Mesothelial cell of epicardium (in vitro differentiated cells): ENCODE results near the gene NPTXR. TPM values are rescaled to one million over a fixed set of nuclear protein-coding genes. Genes with fewer than 3 reads are reported as not detected.

ENCODE experiments used
- DNase-seq, 2 experiments: peaks; one replicate each; pipeline ENCODE4 v3.0.0; 2021; ENCODE audit warnings: low spot score in 2 of 2; ENCODE audit not compliant: unreplicated experiment in 2 of 2
- H3K27ac Mint-ChIP-seq: 2 replicates; pipeline ENCODE4 v1.8.0; 2021; ENCODE audit warnings: mixed read lengths
- H3K27me3 Mint-ChIP-seq: 2 replicates; pipeline ENCODE4 v1.8.0; 2021; ENCODE audit warnings: low read depth, mixed read lengths
- H3K36me3 Mint-ChIP-seq: 2 replicates; pipeline ENCODE4 v1.8.0; 2021; ENCODE audit warnings: mixed read lengths
- H3K4me1 Mint-ChIP-seq: 2 replicates; pipeline ENCODE4 v1.8.0; 2021; ENCODE audit warnings: mixed read lengths
- H3K4me3 Mint-ChIP-seq: 2 replicates; pipeline ENCODE4 v1.8.0; 2021; ENCODE audit warnings: mild to moderate bottlenecking, moderate library complexity, mixed read lengths
- H3K9me3 Mint-ChIP-seq: 2 replicates; pipeline ENCODE4 v1.8.0; 2021; ENCODE audit warnings: mixed read lengths
- total RNA-seq: library from RNA; stranded (reverse); gene quantifications from 3 replicates; pipeline ENCODE4 v1.2.1, GENCODE V29; 2021
- TF ChIP-seq, protein P1 (sequence below): fragments of 200-600 bp; sonication (generic); IDR thresholded peaks from one replicate; pipeline ENCODE4 v1.5.0; 2021; ENCODE audit warnings: antibody characterized with exemption; ENCODE audit not compliant: unreplicated experiment

NPTXR gene
- total RNA-seq, 1 donor from 2014 or later, result 10.1 TPM

DNA sequence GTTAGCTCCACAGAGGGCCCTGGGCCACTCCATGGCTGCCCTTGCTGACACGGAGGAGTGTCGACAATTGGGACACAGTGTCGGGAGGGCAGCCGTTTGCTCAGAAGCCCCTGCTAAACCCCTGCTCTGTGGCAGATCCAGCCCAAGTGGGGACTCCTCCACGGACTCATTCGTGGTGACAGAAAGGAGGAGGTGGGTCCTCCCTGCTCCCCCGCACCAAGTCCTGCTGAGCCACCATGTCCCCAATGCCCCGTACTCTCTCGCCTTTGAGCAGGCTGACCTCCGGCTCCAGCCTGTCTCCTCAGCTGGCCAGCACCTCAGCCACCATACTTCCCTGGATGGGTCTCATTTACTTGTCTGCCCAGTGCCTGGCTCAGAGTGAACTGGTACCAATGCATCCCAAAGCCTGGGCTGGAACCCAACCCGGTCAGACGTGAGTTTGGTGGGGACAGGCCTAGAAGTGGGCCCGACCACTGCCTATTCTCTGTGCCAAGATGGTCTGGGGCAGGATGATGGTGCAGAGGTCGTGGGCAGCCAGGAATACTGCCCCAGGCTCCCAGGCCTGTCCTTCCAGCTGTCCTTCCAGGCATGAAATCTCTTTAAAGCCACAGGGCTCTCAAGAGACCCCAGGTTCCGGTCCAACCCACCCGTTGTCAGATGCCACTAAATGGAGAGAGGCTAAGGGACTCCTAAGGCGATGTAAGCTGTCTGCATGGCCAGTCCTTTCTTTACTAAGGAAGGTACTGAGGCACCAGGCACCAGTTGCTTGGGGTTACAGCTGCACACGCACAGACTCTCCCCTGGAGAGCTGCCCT is 23.9 kb upstream of the NPTXR start:
- H3K27me3 Mint-ChIP-seq, result no peaks in the 10 kb centered on the region
- TF ChIP-seq, protein P1, sequence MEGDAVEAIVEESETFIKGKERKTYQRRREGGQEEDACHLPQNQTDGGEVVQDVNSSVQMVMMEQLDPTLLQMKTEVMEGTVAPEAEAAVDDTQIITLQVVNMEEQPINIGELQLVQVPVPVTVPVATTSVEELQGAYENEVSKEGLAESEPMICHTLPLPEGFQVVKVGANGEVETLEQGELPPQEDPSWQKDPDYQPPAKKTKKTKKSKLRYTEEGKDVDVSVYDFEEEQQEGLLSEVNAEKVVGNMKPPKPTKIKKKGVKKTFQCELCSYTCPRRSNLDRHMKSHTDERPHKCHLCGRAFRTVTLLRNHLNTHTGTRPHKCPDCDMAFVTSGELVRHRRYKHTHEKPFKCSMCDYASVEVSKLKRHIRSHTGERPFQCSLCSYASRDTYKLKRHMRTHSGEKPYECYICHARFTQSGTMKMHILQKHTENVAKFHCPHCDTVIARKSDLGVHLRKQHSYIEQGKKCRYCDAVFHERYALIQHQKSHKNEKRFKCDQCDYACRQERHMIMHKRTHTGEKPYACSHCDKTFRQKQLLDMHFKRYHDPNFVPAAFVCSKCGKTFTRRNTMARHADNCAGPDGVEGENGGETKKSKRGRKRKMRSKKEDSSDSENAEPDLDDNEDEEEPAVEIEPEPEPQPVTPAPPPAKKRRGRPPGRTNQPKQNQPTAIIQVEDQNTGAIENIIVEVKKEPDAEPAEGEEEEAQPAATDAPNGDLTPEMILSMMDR, result no peak
- no peak overlapping the region for H3K4me3 Mint-ChIP-seq
- H3K36me3 Mint-ChIP-seq, result peaks cover 2% of the 10 kb centered on the region
- H3K4me1 Mint-ChIP-seq, result peaks cover 23% of the 10 kb centered on the region
- H3K9me3 Mint-ChIP-seq, result no peaks in the 10 kb centered on the region
- DNase-seq, result no peak
- no peak overlapping the region for H3K27ac Mint-ChIP-seq

DNA sequence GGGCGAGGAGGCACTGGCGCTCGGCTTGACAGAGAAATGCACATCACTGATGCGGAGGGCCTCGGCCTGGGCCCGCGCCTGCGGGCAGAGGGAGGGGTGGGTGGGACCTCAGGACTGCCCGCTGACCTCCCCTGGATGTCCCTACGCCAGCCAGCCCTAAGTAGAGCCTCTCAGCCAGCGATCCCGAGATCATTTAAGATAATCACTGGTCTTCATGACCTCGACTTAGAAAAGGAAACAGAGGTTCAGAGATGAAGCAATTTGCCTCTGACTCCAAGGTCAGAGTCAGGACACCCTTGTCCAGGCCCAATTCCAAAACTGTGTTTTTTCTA is 23.3 kb upstream of the NPTXR start:
- Mint-ChIP-seq H3K27me3 (no peaks in the 10 kb centered on the region), H3K4me1 (peaks cover 23% of the 10 kb centered on the region)

DNA sequence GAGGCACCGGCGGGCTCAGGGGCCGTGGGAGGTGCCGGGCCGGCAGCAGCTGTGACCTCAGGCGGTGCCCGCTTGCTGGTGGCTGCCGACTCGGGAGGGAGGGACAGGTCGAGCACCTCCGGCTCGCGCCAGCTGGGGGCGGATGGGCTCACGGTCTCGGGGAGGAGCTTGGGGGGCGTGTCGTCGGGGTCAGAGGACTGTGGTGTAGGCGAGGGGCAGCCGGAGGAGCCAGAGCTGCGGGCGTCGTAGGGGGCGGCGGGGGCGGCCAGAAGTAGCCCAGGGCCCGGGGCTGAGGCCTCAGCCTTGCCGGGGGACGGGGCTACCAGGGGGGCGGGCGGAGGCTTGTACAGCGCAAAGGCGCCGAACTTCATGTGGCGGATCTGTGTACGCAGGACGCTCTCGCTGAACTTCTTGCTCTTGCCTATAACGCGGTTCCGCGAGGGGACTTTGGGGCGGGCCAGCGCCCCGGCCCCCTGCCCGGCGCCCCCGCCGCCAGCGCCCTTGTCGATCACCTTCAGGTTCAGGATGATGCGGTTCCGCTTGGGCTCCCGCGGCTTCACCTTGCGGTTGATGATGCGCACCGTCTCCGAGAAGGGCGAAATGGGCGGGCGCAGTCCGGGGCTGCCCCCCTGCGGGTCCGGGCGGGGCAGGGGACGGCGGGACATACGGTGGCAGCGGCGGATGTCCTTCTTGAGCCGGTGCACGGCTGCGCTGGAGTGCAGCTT is 22.7 kb upstream of the NPTXR start:
- Mint-ChIP-seq H3K4me3 (no peak overlapping the region), H3K4me1 (peaks cover 23% of the 10 kb centered on the region), H3K27me3 (no peaks in the 10 kb centered on the region), H3K36me3 (peaks cover 2% of the 10 kb centered on the region), H3K27ac (no peak overlapping the region), H3K9me3 (no peaks in the 10 kb centered on the region)
- TF ChIP-seq, protein P1, result no peak
- DNase-seq, result no peak

More for the DNA sequence above, 23.3 kb upstream of the NPTXR start:
- H3K36me3 Mint-ChIP-seq, result peaks cover 2% of the 10 kb centered on the region
- no peak overlapping the region for H3K27ac Mint-ChIP-seq
- no peak overlapping the region for H3K4me3 Mint-ChIP-seq
- DNase-seq, result no peak
- TF ChIP-seq, protein P1, result no peak
- no peaks in the 10 kb centered on the region for H3K9me3 Mint-ChIP-seq

- TF ChIP-seq, protein P1, result no peak
- no peak overlapping the region for H3K4me3 Mint-ChIP-seq
- no peaks in the 10 kb centered on the region for H3K9me3 Mint-ChIP-seq
- DNase-seq, result no peak
- H3K27ac Mint-ChIP-seq, result no peak overlapping the region
- H3K27me3 Mint-ChIP-seq, result no peaks in the 10 kb centered on the region
- H3K36me3 Mint-ChIP-seq, result peaks cover 2% of the 10 kb centered on the region
- H3K4me1 Mint-ChIP-seq, result peaks cover 20% of the 10 kb centered on the region
These were observed 22.2 kb upstream of the NPTXR start for GRCh38 chr22:38866024-38866398.

DNA sequence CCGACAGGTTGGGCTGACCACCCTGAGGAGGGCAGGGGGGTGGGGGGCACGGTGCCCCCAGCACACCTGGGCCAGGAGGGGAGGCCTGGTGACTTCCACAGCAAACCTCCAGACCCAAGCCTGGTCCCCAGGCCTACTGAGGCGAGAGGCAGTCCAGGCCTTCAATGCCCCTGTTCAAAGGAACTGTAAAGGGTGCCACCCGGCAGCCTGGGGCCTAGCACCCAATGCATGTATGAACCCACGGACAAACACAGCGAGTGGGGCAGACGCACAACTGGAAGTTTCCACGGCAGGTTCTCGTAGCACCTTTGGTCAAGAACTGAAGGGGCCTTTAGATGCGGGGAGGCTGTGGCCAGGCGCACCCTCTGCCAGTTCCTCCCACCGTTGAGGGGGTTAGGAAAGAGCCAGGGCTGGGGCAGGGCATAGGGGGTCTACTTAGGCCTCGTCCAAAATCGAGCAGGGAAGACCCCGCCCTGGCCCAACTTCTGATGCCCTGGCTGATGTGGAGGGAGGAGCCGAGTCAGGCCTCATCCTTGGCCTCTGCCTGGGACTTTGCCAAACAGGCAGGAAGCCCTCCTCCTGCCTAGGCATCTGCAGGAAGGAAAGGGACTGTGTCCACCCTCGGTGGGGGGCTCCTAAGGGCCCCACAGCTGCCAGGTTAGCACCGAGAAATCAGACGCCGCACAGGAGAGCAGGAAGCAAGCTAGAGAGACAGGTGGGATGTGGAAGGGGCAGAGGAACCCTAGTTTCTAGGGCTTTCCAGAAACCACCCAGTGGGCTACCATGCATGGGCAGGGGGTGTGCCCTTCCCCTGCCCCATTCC is 21.6 kb upstream of the NPTXR start:
- Mint-ChIP-seq H3K27ac (no peak overlapping the region), H3K9me3 (no peaks in the 10 kb centered on the region), H3K4me1 (peaks cover 14% of the 10 kb centered on the region), H3K27me3 (no peaks in the 10 kb centered on the region), H3K4me3 (no peak overlapping the region), H3K36me3 (peaks cover 2% of the 10 kb centered on the region)
- no peak for DNase-seq
- TF ChIP-seq, protein P1, result no peak
